Thoracic aorta (tissue), 2 donors: Measurements from ENCODE around the gene TLX2. TPM values are rescaled to one million over a fixed set of nuclear protein-coding genes. Genes with fewer than 3 reads are reported as not detected.

Experiments used
- ATAC-seq: fragments of 150-250 bp; one replicate; pipeline ENCODE4 v1.8.0; 2017; ENCODE audit warnings: low read depth; ENCODE audit not compliant: insufficient number of reproducible peaks, low FRiP score
- DNase-seq: peaks from one replicate; pipeline ENCODE4 v3.0.0-alpha.2; 2020; ENCODE audit warnings: low spot score
- H3K27ac ChIP-seq, 2 donors: fragments of 200-600 bp; sonication (generic); 1 replicate in 1 of 2; 2 replicates in 1 of 2; pipeline ENCODE4 v1.5.1; 2016; ENCODE audit warnings: mild to moderate bottlenecking in 2 of 2, moderate library complexity in 2 of 2
- H3K27me3 ChIP-seq: fragments of 200-600 bp; sonication (generic); replicated peaks from 2 replicates; pipeline ENCODE4 v1.6.0; 2016; ENCODE audit warnings: mild to moderate bottlenecking; ENCODE audit not compliant: insufficient read depth
- H3K36me3 ChIP-seq: fragments of 200-600 bp; sonication (generic); one replicate; pipeline ENCODE4 v1.5.1; 2016
- H3K4me1 ChIP-seq, 2 donors: fragments of 200-600 bp; sonication (generic); 1 replicate in 1 of 2; 2 replicates in 1 of 2; pipeline versions ENCODE4 v1.5.1 to v1.6.0; 2016; ENCODE audit warnings: low read depth in 2 of 2, mild to moderate bottlenecking in 1 of 2; ENCODE audit not compliant: control insufficient read depth in 1 of 2
- H3K4me3 ChIP-seq: fragments of 200-600 bp; sonication (generic); 2 replicates; pipeline ENCODE4 v1.5.1; 2016; ENCODE audit warnings: mild to moderate bottlenecking
- H3K9me3 ChIP-seq: fragments of 200-600 bp; sonication (generic); 2 replicates; pipeline ENCODE4 v1.5.1; 2016
- total RNA-seq, 2 donors: library from RNA; depleted of rRNA; stranded (reverse); fragments of >200 nt; gene quantifications; one replicate each; pipeline versions ENCODE4 v1.1.0 to v1.2.3, GENCODE V29; 2016
- TF ChIP-seq, protein P1 (sequence below): fragments of 200-600 bp; sonication (generic); IDR thresholded peaks from one replicate; pipeline ENCODE4 v1.5.1; 2019; ENCODE audit warnings: antibody characterized with exemption

The TLX2 gene
- total RNA-seq, 2 donors from 2014 or later = not detected

DNA sequence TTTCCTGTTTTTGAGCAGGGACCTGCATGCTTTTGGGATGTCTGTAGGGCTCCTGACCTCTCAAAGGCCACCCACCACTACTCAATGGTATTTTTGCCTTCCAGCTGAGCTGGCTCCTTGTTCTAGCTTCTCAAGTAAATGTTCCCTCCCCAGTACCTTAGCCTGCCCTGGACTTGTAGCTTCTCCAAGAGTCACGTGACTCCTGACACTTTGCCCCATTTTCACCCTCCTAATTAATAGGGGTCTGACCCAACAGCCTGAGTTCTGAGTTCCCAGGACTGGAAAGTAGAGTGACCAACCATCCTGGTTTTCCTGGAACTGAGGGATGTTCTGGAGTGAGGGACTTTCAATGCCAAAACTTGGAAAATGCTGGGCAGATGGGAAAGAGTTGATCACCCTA, 18.8 kb upstream of the TLX2 start:
- DNase-seq (no peak), ATAC-seq (no peak)
- Histone ChIP-seq H3K27ac (no peak overlapping the region), H3K27me3 (peaks cover 6% of the 10 kb centered on the region), H3K4me3 (no peak overlapping the region), H3K36me3 (peaks cover 34% of the 10 kb centered on the region), H3K4me1 (peaks cover 16 to 28% of the 10 kb centered on the region in 2 donors), H3K9me3 (no peaks in the 10 kb centered on the region)
- TF ChIP-seq, protein P1, sequence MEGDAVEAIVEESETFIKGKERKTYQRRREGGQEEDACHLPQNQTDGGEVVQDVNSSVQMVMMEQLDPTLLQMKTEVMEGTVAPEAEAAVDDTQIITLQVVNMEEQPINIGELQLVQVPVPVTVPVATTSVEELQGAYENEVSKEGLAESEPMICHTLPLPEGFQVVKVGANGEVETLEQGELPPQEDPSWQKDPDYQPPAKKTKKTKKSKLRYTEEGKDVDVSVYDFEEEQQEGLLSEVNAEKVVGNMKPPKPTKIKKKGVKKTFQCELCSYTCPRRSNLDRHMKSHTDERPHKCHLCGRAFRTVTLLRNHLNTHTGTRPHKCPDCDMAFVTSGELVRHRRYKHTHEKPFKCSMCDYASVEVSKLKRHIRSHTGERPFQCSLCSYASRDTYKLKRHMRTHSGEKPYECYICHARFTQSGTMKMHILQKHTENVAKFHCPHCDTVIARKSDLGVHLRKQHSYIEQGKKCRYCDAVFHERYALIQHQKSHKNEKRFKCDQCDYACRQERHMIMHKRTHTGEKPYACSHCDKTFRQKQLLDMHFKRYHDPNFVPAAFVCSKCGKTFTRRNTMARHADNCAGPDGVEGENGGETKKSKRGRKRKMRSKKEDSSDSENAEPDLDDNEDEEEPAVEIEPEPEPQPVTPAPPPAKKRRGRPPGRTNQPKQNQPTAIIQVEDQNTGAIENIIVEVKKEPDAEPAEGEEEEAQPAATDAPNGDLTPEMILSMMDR = no peak

DNA sequence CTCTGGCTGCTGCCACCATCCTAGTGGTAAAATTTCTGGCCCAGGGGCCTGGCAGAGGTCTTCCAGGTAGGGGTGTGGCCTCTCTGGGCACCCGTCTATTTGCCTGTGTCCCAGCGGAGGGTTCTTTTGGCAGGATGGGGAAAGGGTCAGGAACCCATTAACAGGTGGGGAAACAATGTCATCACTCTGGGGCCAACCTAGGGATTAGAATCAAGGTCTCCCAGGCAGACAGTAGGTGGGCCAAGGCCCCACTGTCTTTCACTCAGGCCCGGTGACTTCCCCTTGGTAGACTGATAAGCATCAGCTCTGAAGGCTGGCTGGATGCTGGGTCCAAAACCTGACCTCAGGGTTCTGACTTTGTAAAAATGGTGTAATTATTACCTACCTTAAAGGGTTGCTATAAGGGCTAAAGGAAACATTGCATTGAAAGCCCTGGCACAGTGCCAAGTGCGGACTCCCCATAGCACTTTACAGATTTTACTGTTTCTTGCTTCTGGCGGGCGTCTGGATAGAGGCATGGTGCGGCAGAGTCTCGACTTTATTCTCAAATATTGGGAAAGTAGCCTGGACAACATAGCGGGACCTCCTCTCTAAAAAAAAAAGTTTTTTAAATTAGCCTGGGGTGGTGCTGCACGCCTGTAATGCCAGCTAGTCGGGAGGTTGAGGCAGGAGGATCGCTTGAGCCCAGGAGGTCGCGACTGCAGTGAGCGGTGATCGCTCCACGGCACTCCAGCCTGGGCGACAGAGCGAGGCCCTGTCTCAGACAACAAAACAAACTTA, 17.1 kb upstream of the TLX2 start:
- Histone ChIP-seq H3K9me3 (no peaks in the 10 kb centered on the region), H3K4me1 (peaks cover 16 to 28% of the 10 kb centered on the region in 2 donors), H3K27me3 (peaks cover 6% of the 10 kb centered on the region), H3K36me3 (peaks cover 16% of the 10 kb centered on the region), H3K4me3 (peak overlapping the region; percentile 65), H3K27ac (no peak overlapping the region)
- DNase-seq (no peak), ATAC-seq (no peak)
- TF ChIP-seq, protein P1 = no peak

DNA sequence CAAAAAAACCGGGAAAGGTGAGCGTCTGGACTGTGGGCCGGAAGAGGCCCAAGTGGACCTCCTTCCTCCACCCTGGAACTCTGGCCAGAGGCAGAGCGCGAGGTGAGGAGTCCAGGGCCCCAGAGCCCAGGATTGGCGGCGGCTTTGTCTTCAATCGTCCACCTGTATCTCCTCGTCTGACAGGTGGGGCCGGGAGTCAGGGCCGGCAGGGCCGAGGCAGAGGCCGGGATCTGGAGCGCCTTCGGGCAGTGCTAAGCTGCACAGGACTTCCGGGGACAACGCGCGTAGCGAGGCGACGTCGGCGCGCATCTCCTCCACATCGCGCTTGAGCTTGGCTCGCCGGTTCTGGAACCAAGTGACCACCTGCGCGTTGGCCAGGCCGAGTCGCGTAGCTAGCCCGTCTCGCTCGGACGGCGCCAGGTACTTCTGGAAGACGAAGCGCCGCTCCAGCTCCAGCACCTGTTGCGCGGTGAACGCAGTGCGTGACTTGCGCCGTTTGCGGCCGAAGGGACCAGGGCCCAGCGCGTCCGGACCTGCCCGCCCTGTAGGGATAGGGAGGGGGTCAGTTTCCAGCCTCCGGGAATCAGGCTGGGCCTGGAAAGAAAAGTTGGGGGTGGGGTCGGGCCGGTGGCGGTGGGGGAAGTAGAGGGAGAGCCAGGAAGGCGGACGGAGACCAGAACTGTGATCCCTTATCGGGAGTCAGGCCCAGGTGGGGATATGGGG, 16.3 kb upstream of the TLX2 start:
- no peaks in the 10 kb centered on the region for H3K9me3 ChIP-seq
- no peak for DNase-seq
- H3K4me1 ChIP-seq = peaks cover 16 to 33% of the 10 kb centered on the region in 2 donors
- peak overlapping the region in 1 of 2 donors; percentile 37 for H3K27ac ChIP-seq
- TF ChIP-seq, protein P1 = no peak
- ATAC-seq = no peak
- peak overlapping the region; percentile 65 for H3K4me3 ChIP-seq
- H3K27me3 ChIP-seq = peaks cover 6% of the 10 kb centered on the region
- peaks cover 9% of the 10 kb centered on the region for H3K36me3 ChIP-seq

DNA sequence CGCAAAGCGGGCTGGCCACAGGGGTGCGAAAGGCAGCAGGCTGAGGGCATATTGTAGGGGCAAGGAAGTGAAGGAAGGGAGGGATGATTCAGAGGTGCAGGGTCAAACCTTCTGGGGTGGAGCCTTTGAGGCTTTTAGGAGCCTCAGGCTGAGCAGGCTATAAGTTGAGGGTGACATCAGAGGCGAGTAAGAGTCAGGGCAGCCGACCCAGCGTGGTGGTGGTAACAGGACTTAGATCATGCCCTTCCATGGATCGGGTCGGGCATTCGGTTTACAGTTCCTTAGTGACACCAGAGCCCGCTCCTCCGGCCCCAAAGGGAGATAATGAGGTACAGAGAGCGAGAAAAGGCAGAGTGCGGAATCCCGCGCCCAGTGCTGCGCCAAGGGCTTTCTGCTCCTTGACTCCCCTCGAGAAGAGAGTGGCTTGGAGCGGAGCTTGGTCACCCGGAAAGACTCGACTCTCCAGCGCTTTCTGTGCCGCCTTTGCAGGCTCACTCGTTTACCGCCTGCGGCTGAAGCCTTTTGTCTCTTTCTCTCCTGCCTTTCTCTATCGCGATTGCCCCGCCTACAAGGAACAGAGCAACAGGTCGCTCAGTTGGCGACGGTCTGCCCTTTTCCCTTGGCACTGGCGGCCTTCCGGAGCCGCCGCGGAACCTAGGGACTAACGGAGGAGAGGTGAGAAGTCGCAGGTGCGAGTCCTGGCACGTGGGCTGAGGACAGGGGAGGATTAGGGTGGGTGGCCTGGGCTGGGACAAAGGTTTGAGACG, 15.6 kb upstream of the TLX2 start:
- TF ChIP-seq, protein P1 = no peak
- Histone ChIP-seq H3K36me3 (peaks cover 1% of the 10 kb centered on the region), H3K4me1 (peaks cover 16 to 41% of the 10 kb centered on the region in 2 donors), H3K27ac (peak overlapping the region in 1 of 2 donors; percentile 37), H3K4me3 (peak overlapping the region; percentile 65), H3K27me3 (peaks cover 6% of the 10 kb centered on the region), H3K9me3 (no peaks in the 10 kb centered on the region)
- no peak for ATAC-seq
- DNase-seq = no peak
